NCI-H1436 treated with DMSO at 0.1 percent for 48 hours (cell line): ENCODE data around the gene TBC1D20.
A peak's percentile ranks its signal among the peaks of the same experiment; 100 is the strongest.

Experiments
- DNase-seq: peaks from one replicate; lab custom pipeline; 2025; lab: John Stamatoyannopoulos, UW

Gene TBC1D20

DNA sequence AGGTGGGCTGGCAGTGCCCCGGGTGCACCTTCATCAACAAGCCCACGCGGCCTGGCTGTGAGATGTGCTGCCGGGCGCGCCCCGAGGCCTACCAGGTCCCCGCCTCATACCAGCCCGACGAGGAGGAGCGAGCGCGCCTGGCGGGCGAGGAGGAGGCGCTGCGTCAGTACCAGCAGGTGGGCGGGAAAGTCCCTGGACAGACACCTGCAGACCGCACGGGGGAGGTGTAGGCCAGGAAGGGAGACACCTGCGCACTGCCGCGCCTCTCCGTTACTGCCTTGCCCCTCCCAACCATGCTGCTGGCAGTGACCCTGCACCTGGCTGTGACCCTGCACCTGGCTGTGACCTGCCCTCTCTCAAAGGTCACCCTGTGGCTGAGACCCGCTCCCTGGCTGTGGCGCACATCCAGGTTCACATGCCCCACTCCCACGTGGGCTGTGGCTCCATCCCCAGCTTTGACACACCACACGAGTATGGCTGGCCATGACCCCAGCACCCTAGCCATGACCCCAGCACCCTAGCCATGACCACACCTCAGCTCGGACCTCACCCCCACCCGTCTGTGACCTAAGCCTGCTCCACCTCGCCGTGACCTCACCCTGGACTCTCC is 42.7 kb downstream of the TBC1D20 start:
- peak; percentile 74 for DNase-seq

- DNase-seq, result no peak
These were observed 43.4 kb downstream of the TBC1D20 start for GRCh38 chr20:418858-419365.

GRCh38 chr20:417801-418342 is 44.5 kb downstream of the TBC1D20 start:
- DNase-seq, result no peak

DNA sequence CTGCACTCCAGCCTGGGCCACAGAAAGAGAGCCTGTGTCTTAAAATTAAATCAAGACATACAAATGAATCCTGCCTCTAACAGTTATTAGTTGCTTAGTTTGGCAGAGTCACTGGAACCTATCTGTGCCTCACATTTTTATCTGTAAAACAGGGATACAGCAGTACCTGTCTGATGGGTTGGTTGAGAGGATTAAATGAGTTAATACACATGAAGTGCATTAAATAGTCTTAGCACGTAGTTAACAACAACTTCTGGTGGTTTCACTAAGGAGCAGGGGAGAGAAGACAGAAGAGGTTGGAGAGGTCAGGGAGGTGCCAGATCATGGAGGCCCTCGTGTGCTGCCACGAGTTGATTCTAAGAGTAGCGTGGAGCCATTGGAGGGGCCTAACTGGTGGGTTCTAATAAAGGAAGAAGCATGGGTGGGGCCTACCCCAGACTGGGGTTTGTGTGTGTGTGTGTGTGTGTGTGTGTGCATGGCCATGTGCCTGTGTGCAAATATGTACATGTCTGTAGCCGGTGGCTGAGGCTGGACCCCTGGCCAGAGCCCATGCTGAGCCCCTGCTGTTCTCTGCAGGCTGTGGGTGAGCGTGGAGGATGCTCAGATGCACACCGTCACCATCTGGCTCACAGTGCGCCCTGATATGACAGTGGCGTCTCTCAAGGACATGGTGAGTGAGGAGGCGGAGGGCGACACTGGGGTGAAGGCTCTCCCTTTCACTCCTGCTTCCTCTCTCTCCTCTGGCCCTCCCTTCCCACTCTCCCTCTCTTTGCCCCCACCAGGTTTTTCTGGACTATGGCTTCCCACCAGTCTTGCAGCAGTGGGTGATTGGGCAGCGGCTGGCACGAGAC is 45.2 kb downstream of the TBC1D20 start:
- DNase-seq, result no peak

DNA sequence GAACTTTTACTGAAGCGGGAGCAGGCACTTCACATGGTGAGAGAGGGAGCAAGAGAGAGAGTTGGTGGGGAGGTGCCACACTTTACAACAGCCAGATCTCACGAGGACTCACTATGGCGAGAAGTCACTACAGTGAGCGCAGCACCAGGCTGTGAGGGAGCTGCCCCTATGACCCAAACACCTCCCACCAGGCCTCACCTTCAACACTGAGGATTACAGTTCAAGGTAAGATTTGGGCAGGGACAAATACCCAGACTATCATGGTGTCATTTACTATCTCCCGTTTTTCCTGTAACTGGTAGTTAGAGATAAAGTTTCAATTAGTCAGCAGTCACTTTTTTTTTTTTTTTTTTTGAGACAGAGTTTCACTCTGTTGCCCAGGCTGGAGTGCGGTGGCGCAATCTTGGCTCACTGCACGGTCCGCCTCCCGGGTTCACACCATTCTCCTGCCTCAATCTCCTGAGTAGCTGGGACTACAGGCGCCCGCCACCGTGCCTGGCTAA is 46.5 kb downstream of the TBC1D20 start:
- DNase-seq, result no peak

- DNase-seq, result no peak
These were observed 48.2 kb downstream of the TBC1D20 start for GRCh38 chr20:414161-414560.

DNA sequence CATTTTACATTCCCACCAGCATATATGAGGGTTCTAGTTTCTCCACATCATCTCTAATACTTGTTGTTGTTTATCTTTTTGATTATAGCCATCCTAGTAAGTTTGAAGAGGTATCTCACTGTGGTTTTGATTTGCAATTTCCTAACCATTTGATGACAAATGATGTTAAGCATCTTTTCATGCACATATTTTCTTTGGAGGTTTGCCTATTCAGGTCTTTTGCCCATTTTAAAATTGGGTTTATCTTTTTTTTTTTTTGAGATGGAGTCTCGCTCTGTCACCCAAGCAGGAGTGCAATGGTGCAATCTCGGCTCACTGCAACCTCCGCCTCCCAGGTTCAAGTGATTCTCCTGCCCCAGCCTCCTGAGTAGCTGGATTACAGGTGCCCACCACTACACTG is 50.3 kb downstream of the TBC1D20 start:
- DNase-seq, result no peak

DNA sequence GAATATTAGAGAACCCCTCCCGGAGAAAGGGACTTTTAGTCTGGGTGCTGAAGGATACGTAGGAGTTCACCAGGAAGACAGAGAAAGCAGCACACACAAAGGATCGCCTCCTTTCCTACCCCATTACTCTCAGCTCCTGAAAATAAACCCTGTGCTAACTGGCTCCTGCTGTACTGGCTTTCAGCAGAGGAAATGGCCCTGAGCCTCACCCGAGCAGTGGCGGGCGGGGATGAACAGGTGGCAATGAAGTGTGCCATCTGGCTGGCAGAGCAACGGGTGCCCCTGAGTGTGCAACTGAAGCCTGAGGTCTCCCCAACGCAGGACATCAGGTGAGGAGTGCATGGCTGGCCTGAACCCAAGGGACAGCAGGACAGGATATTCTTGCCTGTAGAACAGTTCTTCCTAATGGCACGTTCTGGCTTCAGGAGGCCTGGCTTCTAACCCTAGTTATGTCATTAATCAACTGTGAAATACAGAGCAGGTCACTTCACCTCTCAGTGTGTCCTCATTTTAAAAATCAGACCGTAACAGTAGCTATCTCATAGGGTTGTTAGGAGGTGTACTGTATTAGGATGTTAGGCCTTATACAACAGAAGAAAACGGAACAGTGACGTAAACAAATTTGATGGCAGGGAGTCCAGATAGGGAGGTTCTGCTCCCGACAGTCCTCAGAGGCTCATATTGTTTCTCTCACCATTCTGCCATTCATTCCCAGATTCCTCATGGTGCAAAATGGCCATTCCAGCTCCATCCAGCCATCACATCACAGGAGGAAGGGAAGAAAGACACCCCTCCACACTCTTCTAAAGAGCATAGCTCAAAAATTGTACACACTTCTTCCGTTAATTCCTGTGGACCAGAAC is 52.4 kb downstream of the TBC1D20 start:
- no peak for DNase-seq

DNA sequence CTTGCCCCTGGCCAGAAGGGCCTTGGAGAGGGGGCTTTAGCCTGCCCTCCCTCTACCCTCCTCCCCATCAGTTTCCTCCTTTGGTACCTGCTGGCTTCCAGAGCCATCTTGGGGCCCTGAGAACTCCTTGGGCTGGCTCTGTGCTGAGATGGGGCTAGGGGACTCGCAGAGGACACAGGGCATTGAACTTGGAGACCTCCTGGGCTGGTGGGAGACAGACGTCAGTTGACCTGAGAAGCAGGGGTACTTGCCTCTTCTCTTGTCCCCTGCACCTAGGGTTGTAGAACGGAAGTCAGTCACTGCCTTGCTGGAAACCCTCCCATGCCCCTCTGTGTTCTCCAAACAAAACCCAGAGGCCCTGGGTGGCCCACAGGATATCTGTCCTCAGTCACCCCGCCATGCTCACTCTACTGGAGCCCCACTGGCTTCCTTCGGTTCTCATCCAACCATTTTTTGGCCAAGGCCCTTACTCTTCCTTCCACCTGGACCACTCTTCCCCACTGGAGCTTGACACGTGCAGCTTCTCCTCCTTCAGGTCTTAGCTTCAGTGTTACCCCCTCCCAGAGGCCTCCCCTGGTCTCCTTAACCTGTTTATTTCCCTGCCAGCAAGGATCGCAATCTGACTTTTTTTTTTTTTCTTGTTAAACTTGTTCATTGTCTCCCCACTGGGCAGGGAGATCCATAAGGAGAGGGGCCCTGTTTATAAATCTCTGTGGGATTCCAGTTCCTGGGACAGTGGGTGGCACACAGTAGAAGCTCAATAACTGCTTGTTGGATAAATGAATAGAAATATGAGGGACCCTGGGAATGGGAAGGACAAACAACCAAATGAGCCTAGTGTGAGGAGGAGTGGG is 53.3 kb downstream of the TBC1D20 start:
- DNase-seq, result no peak

GRCh38 chr20:407953-408842 is 54.1 kb downstream of the TBC1D20 start, which contains the start of gene RBCK1:
TSS of gene RBCK1 (plus strand) at chr20:408299. CDS start at chr20:408758, 459 bp downstream.
- peak; percentile 28 for DNase-seq

DNA sequence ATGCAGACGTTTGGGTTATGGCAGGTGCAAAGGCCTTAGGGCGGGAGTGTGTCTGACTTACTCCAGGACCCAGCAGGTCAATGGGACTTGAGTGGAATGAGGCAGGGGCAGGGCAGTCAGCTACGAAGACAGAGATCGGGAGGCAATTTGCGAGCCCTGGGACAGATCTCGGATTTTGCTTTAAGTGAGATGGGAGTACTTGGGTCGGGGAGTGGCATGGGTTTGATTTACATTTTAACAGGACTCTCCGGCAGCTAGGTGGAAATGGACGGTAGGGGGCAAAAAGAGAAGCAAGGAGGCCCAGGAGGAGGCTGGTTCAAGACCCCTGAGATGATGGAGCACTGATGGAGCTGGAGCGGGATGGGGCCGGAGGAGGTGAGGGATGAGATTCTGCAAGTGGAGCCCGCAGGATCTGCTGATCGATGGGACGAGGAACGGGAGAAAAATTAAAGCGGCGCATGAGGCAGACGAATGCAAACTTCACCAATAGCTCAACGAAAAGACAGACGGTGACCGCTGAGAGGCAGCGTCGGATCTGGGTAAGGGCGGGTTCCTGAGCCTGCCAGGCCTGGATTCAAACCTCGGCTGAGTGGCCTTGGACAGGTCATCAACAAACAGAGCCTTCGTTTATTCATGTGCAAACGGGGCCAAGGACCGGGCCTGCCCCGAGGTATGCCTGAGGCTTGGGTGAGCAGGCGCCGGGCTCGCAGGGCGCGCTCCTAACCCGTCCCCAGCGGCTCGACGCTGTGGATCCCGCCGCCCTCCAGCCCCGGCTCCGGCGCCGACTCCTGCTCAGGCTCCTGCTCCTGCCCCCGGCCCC is 55.0 kb downstream of the TBC1D20 start:
- DNase-seq, result no peak

GRCh38 chr20:406200-407132 is 55.9 kb downstream of the TBC1D20 start:
- DNase-seq, result no peak

DNA sequence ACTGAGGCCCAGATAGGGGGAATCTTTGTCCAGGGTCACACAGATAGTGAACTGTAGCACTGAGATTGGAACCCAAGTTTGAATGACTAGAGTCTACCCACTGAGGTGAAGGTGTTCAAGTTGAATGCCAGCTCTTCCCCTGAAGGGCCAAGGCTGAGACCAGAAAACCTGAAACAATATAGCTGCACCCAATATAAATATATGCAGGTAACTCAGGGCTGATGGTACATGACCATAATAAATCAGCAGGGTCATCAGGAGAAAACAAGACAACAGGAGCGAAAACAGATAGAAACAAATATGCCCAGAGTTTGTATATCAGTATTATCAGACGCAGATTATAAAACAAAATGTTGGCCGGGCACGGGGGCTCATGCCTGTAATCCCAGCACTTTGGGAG is 58.2 kb downstream of the TBC1D20 start:
- DNase-seq, result no peak

DNA sequence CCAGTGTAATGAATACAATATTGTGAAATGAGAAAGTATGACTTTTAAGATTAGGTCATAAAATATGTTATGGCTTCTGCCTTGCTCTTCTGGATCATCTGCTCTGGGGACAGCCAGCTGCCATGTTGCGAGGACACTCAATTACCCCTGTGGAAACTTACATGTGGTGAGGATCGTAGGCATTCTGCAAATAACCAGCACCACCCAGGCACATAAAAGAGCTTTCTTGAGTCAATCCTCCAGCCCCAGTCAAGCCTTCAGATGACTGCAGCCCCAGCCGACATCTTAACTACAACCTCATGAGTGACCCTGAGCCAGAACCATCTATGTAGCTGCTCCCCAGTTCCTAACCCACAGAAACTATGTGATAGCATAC is 58.8 kb downstream of the TBC1D20 start:
- DNase-seq, result no peak

- no peak for DNase-seq
These were observed 59.3 kb downstream of the TBC1D20 start for GRCh38 chr20:402898-403581.

DNA sequence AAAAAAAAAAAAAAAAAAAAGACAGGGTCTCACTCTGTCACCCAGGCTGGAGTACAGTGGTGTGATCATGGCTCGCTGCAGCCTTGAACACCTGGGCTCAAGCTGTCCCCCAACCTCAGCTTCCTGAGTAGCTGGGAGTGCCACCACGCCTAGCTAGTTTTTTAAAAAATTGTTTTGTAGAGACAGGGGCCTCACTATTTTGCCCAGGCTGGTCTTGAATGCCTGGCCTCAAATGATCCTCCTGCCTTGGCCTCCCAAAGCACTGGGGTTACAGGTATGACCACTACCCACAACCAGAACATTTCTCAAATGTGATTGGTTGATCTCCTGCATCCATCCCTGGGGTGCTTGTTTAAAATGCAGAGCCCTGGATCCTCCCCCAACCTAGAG is 59.8 kb downstream of the TBC1D20 start:
- no peak for DNase-seq
